ENCODE results near the gene NUP153.

The NUP153 gene

GRCh38 chr6:17565399-17565798 is 141.3 kb downstream of the NUP153 start:
- Histone ChIP-seq H3K4me3 (ENCODE audit: insufficient read depth, low read depth, low read length) (no peak overlapping the region), H3K27me3 (ENCODE audit: control insufficient read depth, insufficient read depth, low read length, poor library complexity, severe bottlenecking) (no peaks in the 10 kb centered on the region), H3K9me3 (ENCODE audit: control insufficient read depth, low read length) (peaks cover 4% of the 10 kb centered on the region), H3K27ac (ENCODE audit: insufficient read depth, low read depth, low read length, poor library complexity, severe bottlenecking) (no peak overlapping the region), H3K4me1 (ENCODE audit: control insufficient read depth, insufficient read depth, low read length) (no peaks in the 10 kb centered on the region), H3K36me3 (ENCODE audit: control insufficient read depth, insufficient read depth, low read length) (no peaks in the 10 kb centered on the region)
- WGBS, 2 experiments, result 92 to 94% methylated on average over 3 of the region's 3 CpGs

All from ectodermal cell (in vitro differentiated cells).